A673 (cell line): ENCODE data around the gene SLC16A12.

Experiments
- CTCF ChIP-seq: fragments of 300-800, 200-600 bp; sonication (generic); conservative IDR thresholded peaks from 2 replicates; pipeline ENCODE4 v1.5.1; 2017; ENCODE audit warnings: low read depth, mild to moderate bottlenecking, antibody characterized with exemption, low read length, moderate library complexity, mixed read lengths
- EZH2 ChIP-seq: fragments of 200-600 bp; sonication (generic); IDR thresholded peaks from 2 replicates; pipeline ENCODE4 v1.6.1; 2017; ENCODE audit warnings: borderline replicate concordance, low read depth, mild to moderate bottlenecking, mixed read lengths, antibody characterized with exemption, low read length; ENCODE audit not compliant: poor library complexity, severe bottlenecking

DNA sequence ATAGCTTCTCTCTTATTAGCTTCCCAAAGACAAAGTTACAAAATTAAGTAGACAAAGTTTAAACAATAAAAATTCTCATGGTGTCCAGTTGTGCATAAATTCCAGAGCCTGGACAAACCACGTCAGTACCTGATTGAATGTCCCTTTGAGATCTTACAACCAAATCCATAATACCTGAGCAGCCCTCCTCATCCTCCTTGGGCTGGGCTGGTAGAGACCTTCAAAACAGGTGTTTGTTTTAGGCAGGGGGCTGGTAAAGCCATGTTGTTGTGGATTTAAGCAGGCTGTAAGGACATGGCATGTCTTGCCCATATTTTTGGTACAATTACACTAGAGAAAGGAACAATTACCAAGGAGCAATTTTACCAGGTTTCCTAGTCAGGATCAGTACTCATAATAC lies 118.9 kb downstream of the SLC16A12 start:
- no peak for TF ChIP-seq CTCF
- TF ChIP-seq EZH2 = no peak
